ENCODE data around the gene MAP4K3. TPM values are rescaled to one million over a fixed set of nuclear protein-coding genes. Genes with fewer than 3 reads are reported as not detected.

Gene MAP4K3
- total RNA-seq, 1 donor from 2014 or later = 63.6 TPM

DNA sequence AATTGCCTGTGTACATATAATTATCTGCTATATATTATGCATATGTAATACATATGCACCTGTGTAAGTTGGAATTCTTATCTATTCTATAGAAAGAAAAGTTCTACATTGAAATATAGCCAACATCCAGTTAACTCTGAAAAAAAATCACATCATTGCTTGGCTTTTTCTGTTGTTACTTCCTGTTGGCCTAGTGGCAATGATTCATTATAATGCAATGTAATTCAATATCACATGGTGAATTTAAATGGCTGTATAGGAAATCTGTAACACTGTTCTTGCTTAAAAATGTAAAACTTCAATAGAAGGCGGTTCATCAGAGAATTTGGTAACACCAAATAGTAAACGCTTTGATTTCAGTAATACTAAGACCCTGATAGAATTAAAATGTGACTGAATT is 44.5 kb upstream of the MAP4K3 start:
- no peaks in the 10 kb centered on the region for H3K27me3 Mint-ChIP-seq
- TF ChIP-seq, protein P1, sequence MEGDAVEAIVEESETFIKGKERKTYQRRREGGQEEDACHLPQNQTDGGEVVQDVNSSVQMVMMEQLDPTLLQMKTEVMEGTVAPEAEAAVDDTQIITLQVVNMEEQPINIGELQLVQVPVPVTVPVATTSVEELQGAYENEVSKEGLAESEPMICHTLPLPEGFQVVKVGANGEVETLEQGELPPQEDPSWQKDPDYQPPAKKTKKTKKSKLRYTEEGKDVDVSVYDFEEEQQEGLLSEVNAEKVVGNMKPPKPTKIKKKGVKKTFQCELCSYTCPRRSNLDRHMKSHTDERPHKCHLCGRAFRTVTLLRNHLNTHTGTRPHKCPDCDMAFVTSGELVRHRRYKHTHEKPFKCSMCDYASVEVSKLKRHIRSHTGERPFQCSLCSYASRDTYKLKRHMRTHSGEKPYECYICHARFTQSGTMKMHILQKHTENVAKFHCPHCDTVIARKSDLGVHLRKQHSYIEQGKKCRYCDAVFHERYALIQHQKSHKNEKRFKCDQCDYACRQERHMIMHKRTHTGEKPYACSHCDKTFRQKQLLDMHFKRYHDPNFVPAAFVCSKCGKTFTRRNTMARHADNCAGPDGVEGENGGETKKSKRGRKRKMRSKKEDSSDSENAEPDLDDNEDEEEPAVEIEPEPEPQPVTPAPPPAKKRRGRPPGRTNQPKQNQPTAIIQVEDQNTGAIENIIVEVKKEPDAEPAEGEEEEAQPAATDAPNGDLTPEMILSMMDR (IDR thresholded peaks at IDR 0.05; ENCODE audit: unreplicated experiment) = no peak
- peaks cover 3% of the 10 kb centered on the region for H3K4me1 Mint-ChIP-seq (ENCODE audit: low read depth)

DNA sequence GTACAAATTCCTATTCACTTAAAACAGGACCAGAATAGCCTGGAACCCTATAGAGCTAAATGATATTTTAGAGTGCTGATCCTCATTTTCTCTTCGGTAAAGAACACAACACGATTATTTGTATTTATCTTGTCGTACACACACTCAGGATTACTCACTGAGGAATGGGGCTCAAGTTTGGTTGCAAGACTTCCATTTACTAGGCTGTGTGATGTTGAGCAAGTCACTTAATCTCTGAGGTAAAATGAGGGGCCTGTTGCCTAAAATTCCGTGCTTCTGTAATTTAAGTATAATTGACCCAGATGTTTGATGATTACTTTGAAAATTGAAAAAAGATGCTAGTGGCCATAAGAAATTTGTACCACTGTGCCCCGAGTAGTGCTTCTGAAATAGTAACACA is 42.6 kb upstream of the MAP4K3 start:
- DNase-seq (ENCODE audit: low spot score, unreplicated experiment) = no peak
- H3K36me3 Mint-ChIP-seq (ENCODE audit: insufficient read depth) = peaks cover 6% of the 10 kb centered on the region
- H3K27ac Mint-ChIP-seq = no peak overlapping the region
- no peaks in the 10 kb centered on the region for H3K27me3 Mint-ChIP-seq
- no peak overlapping the region for H3K4me3 Mint-ChIP-seq (ENCODE audit: low read depth)
- TF ChIP-seq, protein P1 (IDR thresholded peaks at IDR 0.05; ENCODE audit: unreplicated experiment) = no peak
- H3K4me1 Mint-ChIP-seq (ENCODE audit: low read depth) = peaks cover 3% of the 10 kb centered on the region
- peaks cover 3% of the 10 kb centered on the region for H3K9me3 Mint-ChIP-seq (ENCODE audit: low read depth)

More for the DNA sequence above, 44.5 kb upstream of the MAP4K3 start:
- no peak for DNase-seq (ENCODE audit: low spot score, unreplicated experiment)
- Mint-ChIP-seq H3K4me3 (ENCODE audit: low read depth) (no peak overlapping the region), H3K36me3 (ENCODE audit: insufficient read depth) (peaks cover 6% of the 10 kb centered on the region), H3K9me3 (ENCODE audit: low read depth) (peaks cover 3% of the 10 kb centered on the region), H3K27ac (no peak overlapping the region)

DNA sequence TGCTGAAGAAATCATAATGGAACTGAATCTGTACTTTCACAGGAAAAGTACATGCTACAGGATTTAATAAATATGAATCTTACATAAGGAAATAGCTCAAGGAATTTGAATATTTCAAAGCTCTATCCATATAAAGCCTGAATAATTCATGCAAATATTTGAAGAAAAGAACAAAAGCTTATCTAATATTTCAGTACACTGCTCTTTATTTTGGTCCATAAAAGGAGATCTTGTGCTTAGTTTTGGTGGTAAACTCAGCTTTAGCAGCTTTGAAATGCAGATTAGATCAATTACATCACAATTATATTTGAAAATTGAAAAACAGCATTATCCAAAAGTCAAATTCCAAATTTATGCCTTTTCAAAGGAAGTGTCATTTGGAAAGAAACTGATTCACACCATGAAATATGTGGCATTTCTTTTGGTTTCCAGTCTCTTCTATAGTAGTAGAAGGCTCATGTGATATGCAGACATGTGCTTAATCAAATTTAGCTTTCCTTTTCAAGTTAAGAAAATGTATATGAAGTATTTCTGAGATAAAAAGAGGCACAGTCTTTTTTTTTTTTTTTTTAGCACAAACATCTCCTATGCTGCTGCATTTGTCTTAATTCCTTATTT is 42.1 kb upstream of the MAP4K3 start:
- Mint-ChIP-seq H3K27me3 (no peaks in the 10 kb centered on the region), H3K4me3 (ENCODE audit: low read depth) (no peak overlapping the region), H3K27ac (no peak overlapping the region), H3K9me3 (ENCODE audit: low read depth) (peaks cover 3% of the 10 kb centered on the region), H3K36me3 (ENCODE audit: insufficient read depth) (peaks cover 6% of the 10 kb centered on the region), H3K4me1 (ENCODE audit: low read depth) (peaks cover 3% of the 10 kb centered on the region)
- TF ChIP-seq, protein P1 (IDR thresholded peaks at IDR 0.05; ENCODE audit: unreplicated experiment) = no peak
- DNase-seq (ENCODE audit: low spot score, unreplicated experiment) = no peak

DNA sequence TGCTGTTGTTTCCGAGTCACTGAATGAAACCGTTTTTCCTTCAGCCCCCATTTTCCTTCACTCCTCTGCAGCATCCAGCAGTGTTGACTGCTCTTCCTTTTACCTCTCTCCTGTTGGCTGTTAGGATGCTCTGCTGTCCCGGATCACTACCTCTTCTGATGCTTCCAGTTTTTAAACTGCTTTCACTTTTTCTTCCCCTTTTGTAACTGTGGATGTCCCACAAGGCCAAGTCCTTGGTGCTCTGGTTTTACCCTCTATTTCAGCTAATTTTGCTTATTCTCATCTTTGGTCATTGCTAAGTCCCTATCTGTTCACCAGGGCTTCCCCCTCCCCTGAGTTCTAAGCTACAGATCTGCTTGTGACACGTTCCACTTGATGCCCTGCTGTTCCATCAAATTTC is 39.4 kb upstream of the MAP4K3 start:
- Mint-ChIP-seq H3K4me3 (ENCODE audit: low read depth) (no peak overlapping the region), H3K36me3 (ENCODE audit: insufficient read depth) (peaks cover 6% of the 10 kb centered on the region), H3K27ac (no peak overlapping the region), H3K27me3 (no peaks in the 10 kb centered on the region), H3K9me3 (ENCODE audit: low read depth) (peaks cover 3% of the 10 kb centered on the region), H3K4me1 (ENCODE audit: low read depth) (no peaks in the 10 kb centered on the region)
- TF ChIP-seq, protein P1 (IDR thresholded peaks at IDR 0.05; ENCODE audit: unreplicated experiment) = no peak
- no peak for DNase-seq (ENCODE audit: low spot score, unreplicated experiment)

DNA sequence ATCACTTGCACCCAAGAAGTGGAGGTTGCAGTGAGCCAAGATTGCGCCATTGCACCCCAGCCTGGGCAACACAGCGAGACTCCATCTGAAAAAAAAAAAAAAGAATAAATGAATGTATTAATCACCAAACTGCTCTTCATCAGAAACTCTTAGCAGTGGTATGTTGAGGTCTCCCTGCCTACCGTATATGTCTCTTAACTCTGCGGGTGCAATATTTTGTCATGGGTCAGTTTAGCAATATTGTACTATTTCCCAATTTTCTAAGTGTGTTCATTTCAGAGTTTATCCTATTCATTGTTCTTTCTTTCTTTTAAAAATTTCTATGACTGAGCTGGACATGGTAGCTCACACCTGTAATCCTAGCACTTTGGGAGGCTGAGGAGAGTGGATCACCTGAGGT is 37.9 kb upstream of the MAP4K3 start:
- no peak overlapping the region for H3K4me3 Mint-ChIP-seq (ENCODE audit: low read depth)
- H3K27me3 Mint-ChIP-seq = no peaks in the 10 kb centered on the region
- peaks cover 6% of the 10 kb centered on the region for H3K36me3 Mint-ChIP-seq (ENCODE audit: insufficient read depth)
- peaks cover 3% of the 10 kb centered on the region for H3K9me3 Mint-ChIP-seq (ENCODE audit: low read depth)
- no peak overlapping the region for H3K27ac Mint-ChIP-seq
- TF ChIP-seq, protein P1 (IDR thresholded peaks at IDR 0.05; ENCODE audit: unreplicated experiment) = no peak
- no peak for DNase-seq (ENCODE audit: low spot score, unreplicated experiment)
- peaks cover under 1% of the 10 kb centered on the region for H3K4me1 Mint-ChIP-seq (ENCODE audit: low read depth)

All from progenitor cell of endocrine pancreas (in vitro differentiated cells).